ENCODE data around the gene PIKFYVE.
A peak's percentile ranks its signal among the peaks of the same experiment; 100 is the strongest.
"Not testable (repeated sequence)": the region's sequence is repeated elsewhere in the genome, so short reads cannot be mapped to it uniquely, and the experiment has no call there.

Gene PIKFYVE

GRCh38 chr2:208265801-208266552, at the start of gene PIKFYVE:
PIKFYVE (plus strand) TSS chr2:208266255; CDS start chr2:208271520, 5,265 bp downstream.
- peak; percentile 66 to 77 for DNase-seq (ENCODE audit: extremely low read depth in 1 of 2, low read depth in 1 of 2)

GRCh38 chr2:208221873-208222272, 44.2 kb upstream of the PIKFYVE start:
- DNase-seq (ENCODE audit: extremely low read depth in 1 of 2, low read depth in 1 of 2) = not testable (repeated sequence)

- no peak for DNase-seq (ENCODE audit: extremely low read depth in 1 of 2, low read depth in 1 of 2)
These were observed 43.7 kb upstream of the PIKFYVE start for GRCh38 chr2:208222351-208222750.

GRCh38 chr2:208224802-208225201, 41.3 kb upstream of the PIKFYVE start:
- DNase-seq (ENCODE audit: extremely low read depth in 1 of 2, low read depth in 1 of 2) = no peak

GRCh38 chr2:208227581-208228232, 38.3 kb upstream of the PIKFYVE start:
- no peak for DNase-seq (ENCODE audit: extremely low read depth in 1 of 2, low read depth in 1 of 2)

GRCh38 chr2:208228476-208228875, 37.6 kb upstream of the PIKFYVE start:
- DNase-seq (ENCODE audit: extremely low read depth in 1 of 2, low read depth in 1 of 2) = no peak

GRCh38 chr2:208234786-208235185, 31.3 kb upstream of the PIKFYVE start:
- no peak for DNase-seq (ENCODE audit: extremely low read depth in 1 of 2, low read depth in 1 of 2)

- DNase-seq (ENCODE audit: extremely low read depth in 1 of 2, low read depth in 1 of 2) = no peak
These were observed 30.2 kb upstream of the PIKFYVE start for GRCh38 chr2:208235860-208236259.

- DNase-seq (ENCODE audit: extremely low read depth in 1 of 2, low read depth in 1 of 2) = no peak
These were observed 26.1 kb upstream of the PIKFYVE start for GRCh38 chr2:208239770-208240493.

- no peak for DNase-seq (ENCODE audit: extremely low read depth in 1 of 2, low read depth in 1 of 2)
These were observed 25.3 kb upstream of the PIKFYVE start for GRCh38 chr2:208240619-208241209.

- no peak for DNase-seq (ENCODE audit: extremely low read depth in 1 of 2, low read depth in 1 of 2)
These were observed 21.6 kb upstream of the PIKFYVE start for GRCh38 chr2:208244422-208244821.

- no peak for DNase-seq (ENCODE audit: extremely low read depth in 1 of 2, low read depth in 1 of 2)
These were observed 20.3 kb upstream of the PIKFYVE start for GRCh38 chr2:208245746-208246145.

- DNase-seq (ENCODE audit: extremely low read depth in 1 of 2, low read depth in 1 of 2) = no peak
These were observed 17.5 kb upstream of the PIKFYVE start for GRCh38 chr2:208248601-208249000.

GRCh38 chr2:208249296-208249695, 16.8 kb upstream of the PIKFYVE start:
- no peak for DNase-seq (ENCODE audit: extremely low read depth in 1 of 2, low read depth in 1 of 2)

GRCh38 chr2:208250388-208250787, 15.7 kb upstream of the PIKFYVE start:
- no peak for DNase-seq (ENCODE audit: extremely low read depth in 1 of 2, low read depth in 1 of 2)

GRCh38 chr2:208251098-208251497, 15.0 kb upstream of the PIKFYVE start:
- DNase-seq (ENCODE audit: extremely low read depth in 1 of 2, low read depth in 1 of 2) = no peak

GRCh38 chr2:208252716-208253492, 13.2 kb upstream of the PIKFYVE start:
- DNase-seq (ENCODE audit: extremely low read depth in 1 of 2, low read depth in 1 of 2) = no peak

- DNase-seq (ENCODE audit: extremely low read depth in 1 of 2, low read depth in 1 of 2) = no peak
These were observed 12.4 kb upstream of the PIKFYVE start for GRCh38 chr2:208253600-208254117.

GRCh38 chr2:208254118-208254870, 11.8 kb upstream of the PIKFYVE start:
- DNase-seq (ENCODE audit: extremely low read depth in 1 of 2, low read depth in 1 of 2) = peak; percentile 50 to 69

All from activated CD8-positive, alpha-beta memory T cell treated with anti-CD3 and anti-CD28 coated beads for 1 hour (primary cell).